GM18505 (cell line): Measurements from ENCODE around the gene KCNH5.
"Not testable (repeated sequence)": the region's sequence is repeated elsewhere in the genome, so short reads cannot be mapped to it uniquely, and the experiment has no call there.

Source experiments
- ATAC-seq: cut with Tn5 transposase; IDR thresholded peaks from one replicate; pipeline ENCODE4 v1.9.1; 2021; ENCODE audit not compliant: unreplicated experiment
- POLR2A ChIP-seq: IDR thresholded peaks from 4 replicates; pipeline ENCODE4 v1.6.1; 2011; ENCODE audit warnings: borderline replicate concordance; ENCODE audit not compliant: insufficient read depth, insufficient read length; ENCODE audit errors: extremely low read depth

The KCNH5 gene

GRCh38 chr14:62792578-62792977 lies 252.7 kb downstream of the KCNH5 start:
- no peak for ATAC-seq

DNA sequence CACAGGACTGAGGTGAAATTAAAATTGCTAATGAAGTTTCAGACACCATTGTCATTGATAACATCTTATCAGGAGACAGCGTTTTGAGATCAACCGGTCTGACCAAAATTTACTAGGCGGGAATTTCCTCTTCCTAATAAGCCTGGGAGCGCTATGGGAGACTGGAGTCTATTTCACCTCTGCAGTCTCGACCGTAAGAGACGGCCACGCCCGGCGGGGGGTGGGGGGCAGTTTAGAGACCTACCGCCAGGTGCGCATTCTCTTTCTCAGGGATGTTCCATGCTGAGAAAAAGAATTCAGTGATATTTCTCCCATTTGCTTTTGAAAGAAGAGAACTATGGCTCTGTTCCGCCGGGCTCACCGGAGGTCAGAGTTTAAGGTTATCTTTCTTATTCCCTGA lies 263.9 kb downstream of the KCNH5 start:
- not testable (repeated sequence) for ATAC-seq

More at GRCh38 chr14:62792578-62792977, 252.7 kb downstream of the KCNH5 start:
- no peak for TF ChIP-seq POLR2A

DNA sequence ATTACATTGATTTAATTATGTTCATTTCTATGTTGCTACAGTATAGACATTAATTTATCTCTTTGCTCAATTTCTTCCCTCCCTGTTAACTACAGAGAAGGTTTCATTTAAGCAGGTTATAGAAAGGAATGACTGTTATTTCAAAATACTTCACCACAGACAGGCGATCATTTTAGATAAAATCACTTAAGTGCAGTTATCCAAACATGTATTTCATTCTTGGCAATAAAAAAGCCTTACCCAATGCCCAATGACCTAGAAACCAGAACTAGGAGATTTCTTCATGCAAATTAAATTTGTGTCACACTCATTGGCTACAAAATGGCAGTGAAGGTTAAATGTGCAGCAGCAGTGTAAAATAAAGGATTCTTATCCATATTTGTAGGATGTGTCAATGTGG lies 266.4 kb downstream of the KCNH5 start:
- no peak for TF ChIP-seq POLR2A
- no peak for ATAC-seq

- TF ChIP-seq POLR2A = no peak
- no peak for ATAC-seq
Observed at GRCh38 chr14:62778310-62778709, 266.9 kb downstream of the KCNH5 start.

DNA sequence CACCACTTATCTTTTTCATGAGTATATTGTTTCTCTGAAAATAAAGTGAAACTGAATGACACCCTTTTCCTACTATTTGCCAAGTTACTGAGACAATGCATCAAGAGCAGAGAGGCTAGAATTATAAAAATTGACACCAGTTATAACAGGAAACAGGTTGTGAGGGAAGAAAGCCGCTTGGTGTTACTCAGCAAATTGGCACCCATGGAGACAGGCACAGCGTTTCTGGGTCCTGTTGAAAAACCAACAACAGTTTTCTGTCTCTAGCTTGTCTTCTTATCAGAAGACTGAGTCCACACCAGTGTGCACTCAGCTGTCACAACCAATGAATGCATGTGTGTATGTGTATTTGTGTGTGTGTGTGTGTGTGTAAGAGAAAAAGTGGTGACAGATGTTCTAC lies 267.7 kb downstream of the KCNH5 start:
- ATAC-seq = no peak
- no peak for TF ChIP-seq POLR2A

- no peak for ATAC-seq
- TF ChIP-seq POLR2A = no peak
Observed at GRCh38 chr14:62776300-62776699, 269.0 kb downstream of the KCNH5 start.

GRCh38 chr14:62768753-62769152 lies 276.5 kb downstream of the KCNH5 start:
- TF ChIP-seq POLR2A = no peak
- no peak for ATAC-seq

GRCh38 chr14:62763951-62764350 lies 281.3 kb downstream of the KCNH5 start:
- TF ChIP-seq POLR2A = no peak
- ATAC-seq = no peak

DNA sequence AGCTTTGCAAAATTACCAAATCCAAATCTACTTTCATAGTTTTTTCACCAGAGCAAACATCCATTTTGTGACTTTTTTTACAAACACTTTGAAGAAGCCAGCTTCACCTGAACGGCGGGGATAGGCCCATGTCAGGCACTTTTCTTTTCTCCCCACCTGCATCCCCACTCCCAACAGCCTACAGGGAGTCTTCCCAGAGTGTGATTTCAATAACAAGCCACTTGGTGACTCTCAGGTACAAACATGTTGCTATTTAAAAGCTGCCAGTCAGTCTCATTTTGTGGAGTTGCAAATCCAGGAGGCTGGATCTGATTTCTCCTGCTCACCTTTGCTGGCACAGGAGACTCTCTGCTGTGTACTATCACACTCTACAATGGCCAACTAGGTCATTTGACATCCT lies 285.5 kb downstream of the KCNH5 start:
- TF ChIP-seq POLR2A = no peak
- ATAC-seq = no peak

- not testable (repeated sequence) for ATAC-seq
Observed at GRCh38 chr14:62746881-62747280, 298.4 kb downstream of the KCNH5 start.

GRCh38 chr14:62745496-62745895 lies 299.8 kb downstream of the KCNH5 start:
- no peak for ATAC-seq
- TF ChIP-seq POLR2A = no peak

DNA sequence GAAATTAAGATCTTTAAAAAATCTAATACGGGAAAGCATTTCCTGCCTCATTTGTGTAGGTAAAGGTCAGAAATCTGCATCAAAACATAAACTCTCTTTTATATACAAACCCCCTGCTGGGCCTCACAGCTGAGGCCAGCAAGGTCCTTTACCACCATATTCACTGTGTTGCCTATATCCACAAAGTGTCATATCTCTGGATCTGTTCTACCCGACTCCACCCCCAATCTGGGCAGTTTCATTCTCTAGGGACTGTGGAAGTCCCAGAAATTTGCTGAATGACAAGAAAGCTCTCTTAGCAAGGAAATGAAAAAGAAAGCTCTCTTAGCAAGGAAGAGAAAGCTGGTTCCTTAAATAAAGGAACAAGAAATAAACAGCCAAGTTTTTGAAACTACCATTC lies 301.7 kb downstream of the KCNH5 start:
- no peak for ATAC-seq
- TF ChIP-seq POLR2A = no peak

GRCh38 chr14:62743118-62743517 lies 302.1 kb downstream of the KCNH5 start:
- ATAC-seq = no peak

GRCh38 chr14:62739647-62740046 lies 305.6 kb downstream of the KCNH5 start:
- no peak for ATAC-seq
- TF ChIP-seq POLR2A = no peak

More at GRCh38 chr14:62743118-62743517, 302.1 kb downstream of the KCNH5 start:
- no peak for TF ChIP-seq POLR2A

- TF ChIP-seq POLR2A = no peak
- ATAC-seq = no peak
Observed at GRCh38 chr14:62736048-62737043, 308.9 kb downstream of the KCNH5 start.

DNA sequence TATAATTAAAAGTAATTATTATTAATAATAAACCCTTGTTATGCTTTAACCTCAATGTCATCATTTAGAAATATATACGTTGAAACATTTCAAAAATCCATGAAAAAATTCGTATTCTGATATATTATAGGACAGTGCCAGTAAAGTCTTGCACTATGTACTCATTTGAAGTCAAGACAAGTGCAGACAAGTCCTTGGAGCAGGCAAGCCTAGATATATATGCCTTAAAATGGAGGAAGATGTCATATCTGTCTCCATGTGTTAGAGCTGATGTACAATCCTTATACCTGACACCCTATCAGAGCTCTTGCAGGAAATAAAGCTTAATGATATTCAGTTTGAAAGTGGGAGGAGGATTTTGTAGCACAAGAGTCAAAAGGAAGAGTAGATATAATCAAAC lies 310.4 kb downstream of the KCNH5 start:
- TF ChIP-seq POLR2A = no peak
- ATAC-seq = no peak
